ENCODE measurements around the gene SNAPIN.

- TF ChIP-seq EZH2 (IDR thresholded peaks at IDR 0.05; ENCODE audit: borderline replicate concordance, low read length) (no peak), CTCF (IDR thresholded peaks at IDR 0.05; ENCODE audit: low read length) (no peak)
These were observed 24.5 kb upstream of the SNAPIN start, which contains the start of gene CHTOP for GRCh38 chr1:153633754-153634665.
